ENCODE results near the gene METTL27. TPM values are rescaled to one million over a fixed set of nuclear protein-coding genes. Genes with fewer than 3 reads are reported as not detected.
"Not testable (repeated sequence)": the region's sequence is repeated elsewhere in the genome, so short reads cannot be mapped to it uniquely, and the experiment has no call there.

METTL27 gene
- total RNA-seq, 1 donor from 2014 or later = 4.0 TPM

GRCh38 chr7:73839290-73839689 is 3.0 kb downstream of the METTL27 start:
- Histone ChIP-seq H3K9me3 (no peaks in the 10 kb centered on the region), H3K4me1 (peaks cover 22% of the 10 kb centered on the region), H3K27me3 (ENCODE audit: low read depth) (no peaks in the 10 kb centered on the region), H3K27ac (no peak overlapping the region), H3K4me3 (no peak overlapping the region), H3K36me3 (no peaks in the 10 kb centered on the region)
- DNase-seq = no peak
- intact Hi-C loops (cut with DNase I) = no loop called here
- TF ChIP-seq CTCF (IDR thresholded peaks at IDR 0.05) = no peak
- ATAC-seq = no peak

GRCh38 chr7:73838642-73839041 is 3.7 kb downstream of the METTL27 start:
- no peaks in the 10 kb centered on the region for H3K36me3 ChIP-seq
- ATAC-seq (no peak), DNase-seq (no peak)
- no peaks in the 10 kb centered on the region for H3K27me3 ChIP-seq (ENCODE audit: low read depth)
- peaks cover 16% of the 10 kb centered on the region for H3K4me1 ChIP-seq
- no peaks in the 10 kb centered on the region for H3K9me3 ChIP-seq
- no peak overlapping the region for H3K4me3 ChIP-seq
- intact Hi-C loops (cut with DNase I) = no loop called here
- H3K27ac ChIP-seq = no peak overlapping the region
- TF ChIP-seq CTCF (IDR thresholded peaks at IDR 0.05) = no peak

- intact Hi-C loops (cut with DNase I); H3K36me3 ChIP-seq; H3K27ac ChIP-seq; H3K4me1 ChIP-seq; DNase-seq; H3K4me3 ChIP-seq; ATAC-seq; H3K9me3 ChIP-seq; H3K27me3 ChIP-seq (ENCODE audit: low read depth): not testable (repeated sequence)
Observed at GRCh38 chr7:73837167-73837566, 5.1 kb downstream of the METTL27 start.

GRCh38 chr7:73834626-73835191 is 7.6 kb downstream of the METTL27 start:
- H3K4me1 ChIP-seq = peaks cover 6% of the 10 kb centered on the region
- no peak overlapping the region for H3K27ac ChIP-seq
- TF ChIP-seq CTCF (IDR thresholded peaks at IDR 0.05) = no peak
- peaks cover 4% of the 10 kb centered on the region for H3K27me3 ChIP-seq (ENCODE audit: low read depth)
- DNase-seq = no peak
- no peak for ATAC-seq
- H3K9me3 ChIP-seq = no peaks in the 10 kb centered on the region
- H3K4me3 ChIP-seq = no peak overlapping the region
- intact Hi-C loops (cut with DNase I) = no loop called here
- H3K36me3 ChIP-seq = no peaks in the 10 kb centered on the region

- H3K36me3 ChIP-seq = no peaks in the 10 kb centered on the region
- H3K4me3 ChIP-seq = peak overlapping the region; percentile 59
- TF ChIP-seq CTCF (IDR thresholded peaks at IDR 0.05) = no peak
- DNase-seq (no peak), ATAC-seq (peak in 1 of 2 donors; percentile 23)
- peaks cover 4% of the 10 kb centered on the region for H3K27me3 ChIP-seq (ENCODE audit: low read depth)
- peaks cover 19% of the 10 kb centered on the region for H3K4me1 ChIP-seq
- H3K9me3 ChIP-seq = no peaks in the 10 kb centered on the region
- H3K27ac ChIP-seq = peak overlapping the region; percentile 88
- intact Hi-C loops (cut with DNase I) = no loop called here
Observed at GRCh38 chr7:73833251-73833919, 8.9 kb downstream of the METTL27 start.

- intact Hi-C loops (cut with DNase I) = no loop called here
- Histone ChIP-seq H3K4me1 (peaks cover 25% of the 10 kb centered on the region), H3K36me3 (no peaks in the 10 kb centered on the region), H3K27ac (peak overlapping the region; percentile 88), H3K27me3 (ENCODE audit: low read depth) (peaks cover 4% of the 10 kb centered on the region), H3K9me3 (no peaks in the 10 kb centered on the region), H3K4me3 (peak overlapping the region; percentile 59)
- no peak for ATAC-seq
- no peak for TF ChIP-seq CTCF (IDR thresholded peaks at IDR 0.05)
- DNase-seq = no peak
Observed at GRCh38 chr7:73832806-73833205, 9.5 kb downstream of the METTL27 start.

Measured in lower lobe of right lung (tissue), 2 donors.